HG02759 (cell line): Measurements from ENCODE around the gene ITPK1.

Experiments
- ATAC-seq: cut with Tn5 transposase; IDR thresholded peaks from one replicate; pipeline ENCODE4 v1.9.1; 2021; ENCODE audit warnings: mild to moderate bottlenecking, moderate library complexity; ENCODE audit not compliant: unreplicated experiment

Gene ITPK1

GRCh38 chr14:93030761-93031160, 85.0 kb downstream of the ITPK1 start:
- no peak for ATAC-seq

- ATAC-seq: no peak
Measured at GRCh38 chr14:93029911-93030508, 85.7 kb downstream of the ITPK1 start.

- ATAC-seq: no peak
Measured at GRCh38 chr14:93029417-93029816, 86.3 kb downstream of the ITPK1 start.

- ATAC-seq: no peak
Measured at GRCh38 chr14:93028724-93029076, 87.0 kb downstream of the ITPK1 start.

GRCh38 chr14:93027810-93028723, 87.7 kb downstream of the ITPK1 start:
- no peak for ATAC-seq

- no peak for ATAC-seq
Measured at GRCh38 chr14:93026339-93026738, 89.4 kb downstream of the ITPK1 start.

- no peak for ATAC-seq
Measured at GRCh38 chr14:93025055-93025454, 90.7 kb downstream of the ITPK1 start.

- no peak for ATAC-seq
Measured at GRCh38 chr14:93024493-93024892, 91.2 kb downstream of the ITPK1 start.

GRCh38 chr14:93023802-93024434, 91.8 kb downstream of the ITPK1 start:
- ATAC-seq: no peak

- ATAC-seq: no peak
Measured at GRCh38 chr14:93023039-93023438, 92.7 kb downstream of the ITPK1 start.

GRCh38 chr14:93019970-93020369, 95.8 kb downstream of the ITPK1 start:
- ATAC-seq: no peak

GRCh38 chr14:93019367-93019843, 96.3 kb downstream of the ITPK1 start:
- no peak for ATAC-seq

- no peak for ATAC-seq
Measured at GRCh38 chr14:93018366-93018765, 97.4 kb downstream of the ITPK1 start.

GRCh38 chr14:93017898-93018297, 97.8 kb downstream of the ITPK1 start:
- ATAC-seq: no peak

GRCh38 chr14:93017301-93017797, 98.4 kb downstream of the ITPK1 start:
- ATAC-seq: no peak

GRCh38 chr14:93016275-93016845, 99.4 kb downstream of the ITPK1 start:
- ATAC-seq: no peak

- ATAC-seq: no peak
Measured at GRCh38 chr14:93015505-93015904, 100.2 kb downstream of the ITPK1 start.

GRCh38 chr14:93015064-93015463, 100.7 kb downstream of the ITPK1 start:
- no peak for ATAC-seq

GRCh38 chr14:93014058-93015023, 101.4 kb downstream of the ITPK1 start:
- no peak for ATAC-seq
